Activated CD8-positive, alpha-beta memory T cell treated with anti-CD3 and anti-CD28 coated beads, Interleukin-2, amount 50 U/mL, for 4 hours (primary cell): Measurements from ENCODE around the gene CATSPERB.
"Not testable (repeated sequence)": the region's sequence is repeated elsewhere in the genome, so short reads cannot be mapped to it uniquely, and the experiment has no call there.

Experiments
- DNase-seq: peaks from one replicate; pipeline ENCODE4 v3.0.0-alpha.2; 2020

CATSPERB gene

DNA sequence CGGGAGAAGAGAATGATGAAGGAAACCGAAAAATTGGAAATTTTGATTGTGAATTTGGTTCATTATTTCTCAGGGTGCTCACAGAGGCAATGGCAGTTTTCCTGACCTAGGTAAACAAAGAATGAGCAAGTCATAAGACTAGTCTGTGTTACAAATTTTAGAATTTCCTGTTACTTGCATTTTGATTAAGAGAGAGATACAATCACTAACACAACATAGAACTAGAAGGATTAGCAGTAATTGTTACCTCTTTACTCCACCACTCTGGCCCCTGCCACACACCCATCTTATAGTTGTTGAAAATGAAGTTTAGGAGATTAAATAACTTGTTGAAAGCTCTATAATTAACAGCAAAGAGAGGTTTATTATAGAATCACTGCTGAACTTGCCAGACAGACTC, 62.0 kb downstream of the CATSPERB start:
- DNase-seq = no peak

- not testable (repeated sequence) for DNase-seq
Observed at GRCh38 chr14:91667101-91667500, 64.8 kb downstream of the CATSPERB start.

GRCh38 chr14:91660790-91661189, 71.1 kb downstream of the CATSPERB start:
- DNase-seq = no peak

GRCh38 chr14:91654836-91655235, 77.0 kb downstream of the CATSPERB start:
- no peak for DNase-seq

GRCh38 chr14:91653451-91653850, 78.4 kb downstream of the CATSPERB start:
- DNase-seq = no peak

DNA sequence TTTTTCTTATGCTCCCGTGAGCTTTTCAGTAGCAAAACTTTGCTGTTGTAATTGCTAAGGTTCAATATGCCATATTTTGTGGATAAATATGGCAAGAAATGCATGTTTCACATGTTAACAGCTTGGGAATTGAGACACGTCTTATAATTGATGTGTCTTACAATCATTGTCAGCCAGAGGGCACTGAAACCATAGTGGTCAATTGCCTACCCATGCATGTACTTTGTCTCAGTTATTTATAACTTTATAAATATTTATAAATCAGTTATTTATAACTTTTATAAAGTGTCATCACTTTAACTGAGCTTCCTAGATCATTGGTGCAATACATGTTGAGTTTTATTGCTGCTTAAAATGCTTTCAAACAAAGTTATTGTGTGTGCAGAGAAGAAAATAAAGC, 82.0 kb downstream of the CATSPERB start:
- DNase-seq = no peak

DNA sequence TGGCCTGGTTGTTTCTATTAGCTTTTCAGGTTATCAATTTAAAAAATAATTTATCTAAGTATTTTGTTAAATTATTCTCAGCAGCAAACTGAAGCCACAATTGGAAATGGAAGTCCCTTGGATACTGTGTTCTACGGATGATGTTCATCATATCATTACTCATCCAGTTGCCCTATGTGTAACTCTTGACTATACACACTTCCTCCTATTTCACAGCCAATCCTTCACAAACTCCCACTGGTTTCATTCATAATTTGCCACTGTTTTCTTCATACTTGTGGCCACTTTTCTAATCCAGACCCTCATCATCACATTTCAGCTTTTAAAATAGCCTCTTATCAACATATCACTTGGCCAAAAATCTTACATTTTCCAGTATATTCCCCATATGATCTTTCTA, 84.0 kb downstream of the CATSPERB start:
- no peak for DNase-seq

DNA sequence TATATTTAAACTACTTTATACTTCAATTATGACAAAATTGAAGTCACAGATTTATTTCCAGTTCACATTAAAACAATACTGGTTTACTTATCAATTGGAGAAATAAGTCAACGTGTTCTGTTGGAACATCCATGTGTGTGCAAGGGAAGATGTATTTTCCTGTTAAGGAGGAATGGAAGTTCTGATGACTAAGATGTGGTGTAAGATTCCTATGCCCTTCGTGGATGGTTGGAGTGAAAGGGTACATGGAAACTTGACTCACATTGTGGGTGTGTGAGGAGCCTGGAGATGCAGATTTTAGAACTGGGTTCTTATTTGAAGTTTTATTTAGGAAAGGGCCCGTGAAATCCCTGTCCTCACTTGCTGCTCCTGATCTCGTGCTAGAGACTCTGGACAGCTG, 95.3 kb downstream of the CATSPERB start:
- DNase-seq = no peak

GRCh38 chr14:91624757-91625156, 107.1 kb downstream of the CATSPERB start:
- no peak for DNase-seq

DNA sequence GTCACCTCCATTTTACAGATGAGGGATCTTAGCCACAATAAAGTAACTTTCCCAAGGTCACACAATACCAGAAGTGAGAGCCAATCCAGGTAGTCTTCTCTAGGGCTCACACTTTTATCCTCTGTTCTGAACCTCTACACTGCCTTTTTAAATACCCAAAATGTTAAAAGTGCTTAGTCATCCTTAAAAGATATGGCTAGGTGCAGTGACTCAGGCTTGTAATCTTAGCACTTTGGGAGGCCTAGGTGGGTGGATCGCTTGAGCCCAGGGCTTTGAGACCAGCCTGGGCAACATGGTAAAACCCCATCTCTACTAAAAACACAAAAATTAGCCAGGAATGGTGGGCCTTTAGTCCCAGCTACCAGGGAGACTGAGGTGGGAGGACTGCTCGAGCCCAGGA, 117.7 kb downstream of the CATSPERB start:
- no peak for DNase-seq

- no peak for DNase-seq
Observed at GRCh38 chr14:91613459-91614112, 118.3 kb downstream of the CATSPERB start.

GRCh38 chr14:91611528-91611927, 120.4 kb downstream of the CATSPERB start:
- no peak for DNase-seq

DNA sequence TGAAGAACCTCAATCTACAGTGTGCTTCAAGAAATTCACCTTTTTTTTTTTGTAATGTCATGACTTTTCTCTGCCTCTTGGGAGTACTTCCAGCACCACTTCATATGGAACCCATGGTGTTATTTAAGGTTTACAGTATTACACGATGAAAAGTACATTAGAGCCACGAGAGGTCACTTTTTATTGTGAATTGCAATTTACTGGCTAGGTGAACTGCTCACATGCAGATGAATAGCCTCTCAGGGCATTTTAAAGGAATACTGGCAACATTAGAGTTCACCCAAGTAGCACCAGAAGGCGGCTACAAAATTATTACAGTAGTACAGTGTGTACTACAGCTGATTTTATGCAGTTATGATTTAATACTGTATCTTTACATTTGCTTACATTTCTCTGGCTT, 122.7 kb downstream of the CATSPERB start:
- no peak for DNase-seq

DNA sequence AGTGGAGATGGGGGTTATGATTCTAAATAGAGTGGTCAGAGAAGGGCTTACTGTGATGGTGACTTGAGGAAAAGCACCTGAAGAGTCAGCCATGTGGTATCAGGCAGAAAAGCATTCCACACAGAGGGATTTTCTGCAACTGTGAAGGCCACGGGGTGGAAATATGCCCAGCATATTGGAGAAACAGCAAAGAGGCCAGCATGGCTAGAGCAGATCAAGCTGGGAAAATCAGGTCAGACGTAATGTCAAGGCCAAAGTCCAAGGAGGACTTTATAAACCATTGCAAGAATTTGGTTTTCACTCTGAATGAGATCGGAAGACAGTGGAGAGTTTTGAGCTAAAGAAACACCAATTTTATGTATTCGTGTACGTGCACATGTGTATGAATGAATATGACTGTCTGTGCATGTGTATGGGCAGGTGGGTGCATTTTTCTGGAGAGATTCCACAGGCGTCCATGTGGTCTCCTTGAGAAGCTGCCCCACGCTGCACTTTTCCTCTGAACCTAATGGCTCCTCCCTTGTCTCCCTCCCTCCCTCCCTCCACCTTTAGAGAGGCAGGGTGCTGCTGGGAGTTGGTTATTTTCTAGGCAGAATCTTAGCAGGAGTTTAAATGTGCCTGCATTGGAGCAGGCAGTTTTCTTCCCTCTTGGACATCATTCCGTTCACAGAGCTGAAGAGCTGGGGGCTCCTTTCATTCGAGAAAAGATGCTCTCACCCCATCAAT, 124.4 kb downstream of the CATSPERB start:
- DNase-seq = no peak

GRCh38 chr14:91606851-91607250, 125.0 kb downstream of the CATSPERB start:
- DNase-seq = no peak

- not testable (repeated sequence) for DNase-seq
Observed at GRCh38 chr14:91604611-91605010, 127.3 kb downstream of the CATSPERB start.

DNA sequence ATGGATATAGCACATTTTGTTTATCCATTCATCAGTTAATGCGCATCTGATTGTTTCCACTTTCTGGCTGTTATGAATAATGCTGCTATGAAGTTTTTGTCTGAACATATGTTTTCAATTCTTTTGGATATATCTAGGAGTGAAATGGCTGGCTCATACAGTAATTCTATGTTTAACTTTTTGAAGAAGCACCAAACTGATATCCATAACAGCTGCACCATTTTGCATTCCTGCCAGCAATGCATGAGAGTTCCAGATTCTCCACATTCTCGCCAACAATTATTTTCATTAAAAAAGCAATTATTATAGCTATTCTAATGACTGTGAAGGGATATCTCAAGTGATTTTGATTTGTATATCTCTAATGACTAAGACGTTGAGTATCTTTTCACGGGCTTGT, 131.9 kb downstream of the CATSPERB start:
- DNase-seq = no peak

GRCh38 chr14:91595736-91596135, 136.2 kb downstream of the CATSPERB start:
- no peak for DNase-seq

DNA sequence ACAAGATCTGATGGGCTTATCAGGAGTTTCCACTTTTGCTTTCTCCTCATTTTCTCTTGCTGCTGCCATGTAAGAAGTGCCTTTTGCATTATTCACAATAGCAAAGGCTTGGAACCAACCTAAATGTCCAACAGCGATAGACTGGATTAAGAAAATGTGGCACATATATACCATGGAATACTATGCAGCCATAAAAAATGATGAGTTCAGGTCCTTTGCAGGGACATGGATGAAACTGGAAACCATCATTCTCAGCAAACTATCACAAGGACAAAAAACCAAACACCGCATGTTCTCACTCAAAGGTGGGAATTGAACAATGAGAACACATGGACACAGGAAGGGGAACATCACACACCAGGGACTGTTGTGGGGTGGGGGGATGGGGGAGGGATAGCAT, 137.9 kb downstream of the CATSPERB start:
- DNase-seq = not testable (repeated sequence)

GRCh38 chr14:91586410-91586809, 145.5 kb downstream of the CATSPERB start:
- DNase-seq = no peak

DNA sequence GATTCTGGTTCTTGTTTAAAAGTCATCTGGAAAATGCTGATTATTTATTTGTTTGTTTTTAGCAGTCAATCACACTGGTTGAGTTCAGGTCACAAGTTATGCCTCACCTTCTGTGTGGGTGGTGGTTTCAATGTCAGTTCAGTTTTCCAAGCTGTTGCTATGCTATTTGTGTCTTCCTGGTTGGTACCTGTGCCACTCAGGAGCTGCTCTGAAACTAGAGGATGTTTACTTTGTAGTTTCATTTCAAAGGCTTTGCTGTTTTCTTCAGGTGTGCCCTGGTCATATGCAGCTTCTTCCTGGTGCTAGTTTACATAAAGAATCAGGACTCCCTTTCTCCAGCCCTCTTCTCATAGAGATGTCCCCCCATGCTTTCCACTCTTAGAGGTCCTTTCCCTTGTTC, 146.0 kb downstream of the CATSPERB start:
- no peak for DNase-seq

- DNase-seq = no peak
Observed at GRCh38 chr14:91582761-91583160, 149.1 kb downstream of the CATSPERB start.

DNA sequence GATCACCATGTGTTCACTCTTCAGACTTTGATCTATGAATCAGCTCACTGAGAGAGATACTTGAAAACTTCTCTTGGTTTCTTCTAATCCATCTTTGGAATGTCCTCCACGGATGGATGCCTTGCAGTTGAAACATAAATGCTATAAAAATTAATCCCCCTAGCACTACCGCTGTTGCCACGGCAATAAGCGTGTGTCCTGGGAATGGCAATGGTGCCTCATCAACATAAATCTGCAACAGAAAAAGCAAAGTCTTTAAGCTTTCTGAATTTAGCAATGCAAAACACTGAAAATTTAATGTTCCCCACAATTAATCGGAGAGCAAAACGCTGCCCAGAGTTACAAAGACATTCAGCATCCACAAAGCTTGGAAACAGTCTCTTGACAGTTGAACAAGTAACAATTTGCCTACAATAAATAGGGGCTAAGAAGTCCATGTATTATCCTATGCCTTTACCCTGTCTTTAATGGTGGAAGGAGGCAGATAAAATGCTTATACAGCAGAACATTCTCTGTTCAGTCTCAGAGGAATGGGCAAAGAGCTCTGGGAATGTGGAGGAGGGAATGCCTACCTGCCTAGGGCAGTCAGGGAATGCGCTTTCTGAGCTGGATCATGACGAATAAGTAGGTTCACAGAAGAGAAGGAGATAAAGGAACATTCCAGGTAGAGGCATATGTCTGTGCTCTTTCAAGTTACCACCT, 150.9 kb downstream of the CATSPERB start:
- DNase-seq = no peak

- no peak for DNase-seq
Observed at GRCh38 chr14:91577632-91578233, 154.2 kb downstream of the CATSPERB start.
